MCF 10A (cell line): Measurements from ENCODE around the gene TMEM184B. TPM values are rescaled to one million over a fixed set of nuclear protein-coding genes. Genes with fewer than 3 reads are reported as not detected.

Experiments
- BruUV-seq: library from RNA; stranded (reverse); fragments of 400-500 nt; replicated peaks from 2 replicates; lab custom pipeline; 2021; lab: Mats Ljungman, UMichigan
- CTCF ChIA-PET: fragments of 300-600 bp; sonication (Branson Sonifier 250); formaldehyde crosslinking; extraction: SDS; loops from one replicate; lab custom pipeline; 2021; ENCODE audit warnings: antibody characterized with exemption, inconsistent platforms; lab: Yijun Ruan, JAX
- POLR2A ChIA-PET: fragments of 300-600, 350-650 bp; sonication (Branson Sonifier 250); formaldehyde crosslinking; extraction: SDS; loops from one replicate; lab custom pipeline; 2020; ENCODE audit warnings: antibody characterized with exemption, inconsistent platforms; lab: Yijun Ruan, JAX
- DNase-seq: peaks from one replicate; pipeline ENCODE4 v3.0.0-alpha.2; 2018; ENCODE audit not compliant: unreplicated experiment
- H3K27ac Mint-ChIP-seq: one replicate; pipeline ENCODE4 v1.8.0; 2022; ENCODE audit warnings: mild to moderate bottlenecking, low read depth, mixed read lengths; ENCODE audit not compliant: unreplicated experiment
- H3K27me3 Mint-ChIP-seq: one replicate; pipeline ENCODE4 v1.8.0; 2022; ENCODE audit warnings: mixed read lengths; ENCODE audit not compliant: insufficient read depth, unreplicated experiment
- H3K36me3 Mint-ChIP-seq: one replicate; pipeline ENCODE4 v1.8.0; 2022; ENCODE audit warnings: mild to moderate bottlenecking, moderate library complexity, mixed read lengths; ENCODE audit not compliant: insufficient read depth, unreplicated experiment
- H3K4me1 Mint-ChIP-seq: one replicate; pipeline ENCODE4 v1.8.0; 2022; ENCODE audit warnings: mixed read lengths; ENCODE audit not compliant: insufficient read depth, unreplicated experiment
- H3K4me3 Mint-ChIP-seq: one replicate; pipeline ENCODE4 v1.8.0; 2022; ENCODE audit warnings: mild to moderate bottlenecking, moderate library complexity, mixed read lengths; ENCODE audit not compliant: unreplicated experiment
- H3K9me3 Mint-ChIP-seq: one replicate; pipeline ENCODE4 v1.8.0; 2022; ENCODE audit warnings: mixed read lengths; ENCODE audit not compliant: unreplicated experiment
- CTCF ChIP-seq: fragments of 200-600 bp; IDR thresholded peaks from one replicate; pipeline ENCODE4 v1.8.0; 2022; ENCODE audit warnings: antibody characterized with exemption, mild to moderate bottlenecking; ENCODE audit not compliant: unreplicated experiment
- intact Hi-C: fragments of 100-400 bp; cut with micrococcal nuclease; formaldehyde crosslinking; loops from 2 replicates; pipeline ENCODE4 v1.14.1; 2022
- total RNA-seq: library from RNA; stranded (reverse); gene quantifications from 2 replicates; pipeline ENCODE4 v1.2.3, GENCODE V29; 2022

TMEM184B gene
- total RNA-seq, 1 experiment from 2014 or later: 58.7 TPM

- Mint-ChIP-seq H3K9me3 (no peaks in the 10 kb centered on the region), H3K27ac (no peak overlapping the region), H3K4me3 (no peak overlapping the region), H3K36me3 (peaks cover 3% of the 10 kb centered on the region), H3K27me3 (no peaks in the 10 kb centered on the region), H3K4me1 (peaks cover 16% of the 10 kb centered on the region)
- no TSS peak for BruUV-seq
- intact Hi-C loops: no loop called here
- ChIA-PET POLR2A (interaction anchor here (0.6 kb wide), 1 partner anchor 374 kb away, joined by 3 read pairs; no protein-coding TSS in a partner anchor), CTCF (interaction anchor here (0.6 kb wide), 2 partner anchors 18 to 186 kb away, joined by 3 to 5 read pairs; no protein-coding TSS in a partner anchor)
- no peak for TF ChIP-seq CTCF
- no peak for DNase-seq
These were observed 75.9 kb downstream of the TMEM184B start for GRCh38 chr22:38196791-38197419.

- no peaks in the 10 kb centered on the region for H3K27me3 Mint-ChIP-seq
- no peak for TF ChIP-seq CTCF
- intact Hi-C loops: no loop called here
- no TSS peak for BruUV-seq
- peaks cover 11% of the 10 kb centered on the region for H3K4me1 Mint-ChIP-seq
- POLR2A ChIA-PET: interaction anchor here (1.4 kb wide), 1 partner anchor 12 kb away, joined by 10 read pairs; the partner anchor contains the start of gene PLA2G6
- no peak for DNase-seq
- no peaks in the 10 kb centered on the region for H3K36me3 Mint-ChIP-seq
- CTCF ChIA-PET: interaction anchor here (0.6 kb wide), 1 partner anchor 91 kb away, joined by 3 read pairs; no protein-coding TSS in a partner anchor
- H3K9me3 Mint-ChIP-seq: no peaks in the 10 kb centered on the region
- H3K27ac Mint-ChIP-seq: no peak overlapping the region
- H3K4me3 Mint-ChIP-seq: no peak overlapping the region
These were observed 79.2 kb downstream of the TMEM184B start for GRCh38 chr22:38193580-38193979.

- intact Hi-C loops: no loop called here
- no TSS peak for BruUV-seq
- TF ChIP-seq CTCF: no peak
- ChIA-PET CTCF (interaction anchor here (0.6 kb wide), 2 partner anchors 13 to 453 kb away, joined by 3 to 4 read pairs; no protein-coding TSS in a partner anchor), POLR2A (interaction anchor here (0.7 to 1.6 kb wide), 5 partner anchors 9 to 507 kb away, joined by 3 to 10 read pairs (median 3); partner anchors contain the start of genes MAFF and PLA2G6)
- no peaks in the 10 kb centered on the region for H3K36me3 Mint-ChIP-seq
- H3K9me3 Mint-ChIP-seq: no peaks in the 10 kb centered on the region
- DNase-seq: no peak
- H3K4me1 Mint-ChIP-seq: peaks cover 15% of the 10 kb centered on the region
- no peaks in the 10 kb centered on the region for H3K27me3 Mint-ChIP-seq
- H3K27ac Mint-ChIP-seq: no peak overlapping the region
- no peak overlapping the region for H3K4me3 Mint-ChIP-seq
These were observed 80.3 kb downstream of the TMEM184B start for GRCh38 chr22:38192475-38192863.

GRCh38 chr22:38191731-38192474 is 80.9 kb downstream of the TMEM184B start:
- no peak for DNase-seq
- Mint-ChIP-seq H3K4me3 (no peak overlapping the region), H3K27me3 (no peaks in the 10 kb centered on the region), H3K9me3 (no peaks in the 10 kb centered on the region), H3K4me1 (peaks cover 20% of the 10 kb centered on the region), H3K27ac (no peak overlapping the region), H3K36me3 (no peaks in the 10 kb centered on the region)
- intact Hi-C loops: no loop called here
- TF ChIP-seq CTCF: no peak
- BruUV-seq: no TSS peak
- POLR2A ChIA-PET: interaction anchor here (0.7 to 1.6 kb wide), 7 partner anchors 9 to 508 kb away, joined by 3 to 10 read pairs (median 3); partner anchors contain the start of genes MAFF and PLA2G6
- CTCF ChIA-PET: interaction anchor here (0.6 to 0.7 kb wide), 2 partner anchors 13 to 126 kb away, joined by 3 read pairs; no protein-coding TSS in a partner anchor
